ENCODE data around the gene NR5A2. TPM values are rescaled to one million over a fixed set of nuclear protein-coding genes. Genes with fewer than 3 reads are reported as not detected.
A peak's percentile ranks its signal among the peaks of the same experiment; 100 is the strongest.

Gene NR5A2
- total and polyA plus RNA-seq, 10 of the 15 experiments (the other 5 are each of a cell fraction or from before 2014, with no cell fraction given): 0.02 to 0.60 (median 0.15) TPM; not detected in 1

DNA sequence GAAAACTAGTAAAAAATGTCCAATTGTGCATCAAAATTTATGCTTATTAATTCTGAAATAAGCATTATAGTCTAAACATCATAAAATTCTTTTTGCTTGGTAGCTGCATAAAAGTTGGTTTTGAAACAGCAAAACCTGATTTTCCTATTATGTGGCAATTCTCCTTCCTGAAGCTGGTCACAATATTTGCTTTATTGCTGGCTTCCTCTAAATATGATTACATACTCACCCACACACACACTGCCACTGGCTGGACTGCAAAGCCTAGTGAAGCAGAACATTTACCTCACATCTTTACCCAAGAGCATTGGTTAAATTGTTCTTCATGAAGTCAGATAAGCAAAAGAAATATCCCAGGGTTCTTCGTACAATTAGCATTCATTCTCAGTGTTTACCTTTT, 103.0 kb downstream of the NR5A2 start:
- intact Hi-C loops (cut with micrococcal nuclease; ENCODE audit: unreplicated experiment): loop anchor here (10.0 kb wide), 1 partner anchor 446 kb away; no protein-coding TSS in a partner anchor
- no peaks in the 10 kb centered on the region for H3K36me3 ChIP-seq (ENCODE audit: control insufficient read depth in 2 of 2, insufficient read depth in 2 of 2, low read length in 1 of 2)
- POLR2A ChIA-PET: interaction anchor here (0.6 to 1.9 kb wide), 2 partner anchors 12 to 464 kb away, joined by 4 to 7 read pairs; no protein-coding TSS in a partner anchor
- H3K27me3 ChIP-seq (replicated peaks in 1 of 2; ENCODE audit: control insufficient read depth in 2 of 2, insufficient read depth in 2 of 2, low read length in 1 of 2): no peaks in the 10 kb centered on the region
- 0% methylated on average over 1 of the region's 1 CpG for WGBS (ENCODE audit: insufficient coverage, insufficient replicate concordance, low lambda C conversion rate, missing lambda C conversion rate)
- 0 out of 2 replicates have a peak, but pooled peaks have one; percentile 18 for TF ChIP-seq NBN (IDR thresholded peaks at IDR 0.05)
- TF ChIP-seq FOXK2 (IDR thresholded peaks at IDR 0.05): no peak
- TF ChIP-seq IKZF1 (conservative IDR thresholded peaks at IDR 0.05): peak; percentile 22; the same call in 1 of the 2 replicates
- TF ChIP-seq ATF7 (IDR thresholded peaks at IDR 0.05; ENCODE audit: low read depth): peak; percentile 43; the same call in 1 of the 2 replicates
- no peak overlapping the region for H3K4me3 ChIP-seq
- in situ Hi-C loops (cut with MboI): no loop called here
- no peaks in the 10 kb centered on the region for H3K79me2 ChIP-seq (ENCODE audit: control insufficient read depth, insufficient read depth, low read length)
- no peaks in the 10 kb centered on the region for H3K9me3 ChIP-seq (replicated peaks; ENCODE audit: control insufficient read depth, insufficient read depth, low read length)
- no peak overlapping the region for H3K4me2 ChIP-seq (ENCODE audit: control insufficient read depth, insufficient read depth)
- H3K4me1 ChIP-seq (ENCODE audit: control insufficient read depth, insufficient read depth, low read length): peaks cover 6% of the 10 kb centered on the region
- FAIRE-seq (no peak), DNase-seq (ENCODE audit: low read depth, low spot score) (no peak), ATAC-seq (peak; percentile 72)
- RAD21 ChIA-PET (ENCODE audit: unreplicated experiment): interaction anchor here (0.5 to 5.2 kb wide), 8 partner anchors 9 to 215 kb away, joined by 3 to 41 read pairs (median 4); no protein-coding TSS in a partner anchor
- SMC1A ChIA-PET (ENCODE audit: uncharacterized antibody, unreplicated experiment): interaction anchor here (0.9 to 7.1 kb wide), 11 partner anchors 9 to 318 kb away, joined by 3 to 89 read pairs (median 5); no protein-coding TSS in a partner anchor
- H3K27ac ChIP-seq (ENCODE audit: control insufficient read depth, insufficient read depth): no peak overlapping the region
- H4K20me1 ChIP-seq (ENCODE audit: control insufficient read depth, insufficient read depth): no peaks in the 10 kb centered on the region
- BruUV-seq (replicated peaks): no TSS peak
- H2AFZ ChIP-seq (ENCODE audit: control insufficient read depth, low read depth, low read length): no peak overlapping the region
- CTCF ChIA-PET: interaction anchor here (0.9 to 2.1 kb wide), 7 partner anchors 9 to 175 kb away, joined by 3 to 7 read pairs (median 4); no protein-coding TSS in a partner anchor
- H3K9ac ChIP-seq (ENCODE audit: control insufficient read depth, insufficient read depth, low read length): no peak overlapping the region

DNA sequence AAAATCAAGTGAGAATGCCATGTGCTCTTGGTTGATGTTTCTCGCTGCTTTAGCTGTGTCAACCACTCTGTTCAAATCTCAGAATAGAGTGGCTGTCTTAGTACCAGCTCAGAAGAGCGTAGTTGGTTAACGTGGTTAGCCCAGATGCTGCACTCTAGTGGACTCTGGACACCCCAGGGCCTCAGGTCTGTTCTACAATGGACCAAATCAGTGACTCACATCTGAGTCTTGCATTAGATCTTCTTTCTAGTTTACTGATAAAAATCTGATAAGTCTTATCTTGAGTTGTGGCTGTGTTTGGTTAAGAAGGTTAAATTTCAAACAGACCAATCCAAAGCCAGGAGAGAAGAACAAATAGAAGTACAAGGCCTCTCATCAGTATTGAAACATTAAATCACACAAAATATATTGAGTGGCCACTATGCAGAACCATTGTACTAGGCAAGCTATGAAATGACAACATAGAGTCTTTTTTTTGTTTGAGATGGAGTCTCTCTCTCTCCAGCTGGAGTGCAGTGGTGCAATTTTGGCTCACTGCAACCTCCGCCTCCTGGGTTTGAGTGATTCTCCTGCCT, 104.1 kb downstream of the NR5A2 start:
- Histone ChIP-seq H4K20me1 (ENCODE audit: control insufficient read depth, insufficient read depth) (no peaks in the 10 kb centered on the region), H3K4me1 (ENCODE audit: control insufficient read depth, insufficient read depth, low read length) (peaks cover 6% of the 10 kb centered on the region), H3K79me2 (ENCODE audit: control insufficient read depth, insufficient read depth, low read length) (no peaks in the 10 kb centered on the region), H3K36me3 (ENCODE audit: control insufficient read depth in 2 of 2, insufficient read depth in 2 of 2, low read length in 1 of 2) (no peaks in the 10 kb centered on the region), H3K9ac (ENCODE audit: control insufficient read depth, insufficient read depth, low read length) (no peak overlapping the region), H3K27ac (ENCODE audit: control insufficient read depth, insufficient read depth) (no peak overlapping the region), H3K27me3 (replicated peaks in 1 of 2; ENCODE audit: control insufficient read depth in 2 of 2, insufficient read depth in 2 of 2, low read length in 1 of 2) (no peaks in the 10 kb centered on the region), H3K9me3 (replicated peaks; ENCODE audit: control insufficient read depth, insufficient read depth, low read length) (no peaks in the 10 kb centered on the region), H3K4me3 (no peak overlapping the region), H3K4me2 (ENCODE audit: control insufficient read depth, insufficient read depth) (no peak overlapping the region), H2AFZ (ENCODE audit: control insufficient read depth, low read depth, low read length) (no peak overlapping the region)
- ChIA-PET RAD21 (ENCODE audit: unreplicated experiment) (interaction anchor here (0.9 to 5.2 kb wide), 6 partner anchors 12 to 34 kb away, joined by 3 to 41 read pairs (median 4); no protein-coding TSS in a partner anchor), POLR2A (interaction anchor here (0.8 to 1.9 kb wide), 2 partner anchors 13 to 15 kb away, joined by 3 to 7 read pairs; no protein-coding TSS in a partner anchor), SMC1A (ENCODE audit: uncharacterized antibody, unreplicated experiment) (interaction anchor here (0.8 to 7.1 kb wide), 5 partner anchors 14 to 357 kb away, joined by 3 to 89 read pairs (median 3); no protein-coding TSS in a partner anchor), CTCF (interaction anchor here (0.6 to 2.1 kb wide), 10 partner anchors 8 to 582 kb away, joined by 3 to 7 read pairs (median 3); no protein-coding TSS in a partner anchor)
- DNase-seq (ENCODE audit: low read depth, low spot score) (no peak), FAIRE-seq (peak; percentile 23), ATAC-seq (peak; percentile 41)
- in situ Hi-C loops (cut with MboI): no loop called here
- intact Hi-C loops (cut with micrococcal nuclease; ENCODE audit: unreplicated experiment): loop anchor here (10.0 kb wide), 1 partner anchor 447 kb away; no protein-coding TSS in a partner anchor
- TF ChIP-seq MYB (IDR thresholded peaks at IDR 0.05; ENCODE audit: borderline replicate concordance, low read depth, low read length): no peak
- no TSS peak for BruUV-seq (replicated peaks)
- 44% methylated on average over 4 of the region's 4 CpGs for WGBS (ENCODE audit: insufficient coverage, insufficient replicate concordance, low lambda C conversion rate, missing lambda C conversion rate)

Data from GM12878 (cell line).